HEK293T (cell line): ENCODE results near the gene SLFN11.

ENCODE experiments used
- CTCF ChIA-PET: fragments of 350-600 bp; formaldehyde crosslinking; extraction: SDS; loops from one replicate; lab custom pipeline; 2021; ENCODE audit warnings: antibody characterized with exemption, inconsistent platforms; lab: Yijun Ruan, JAX
- POLR2A ChIA-PET: fragments of 350-600 bp; formaldehyde crosslinking; extraction: SDS; loops from one replicate; lab custom pipeline; 2020; ENCODE audit warnings: antibody characterized with exemption, inconsistent platforms; lab: Yijun Ruan, JAX
- DNase-seq: peaks from one replicate; pipeline ENCODE4 v3.0.0; 2012; ENCODE audit warnings: mixed read lengths; ENCODE audit errors: extremely low spot score
- ARNT ChIP-seq: fragments of 450-650 bp; IDR thresholded peaks from 2 replicates; pipeline ENCODE4 v1.6.1; 2017; ENCODE audit warnings: mild to moderate bottlenecking
- BHLHE40 ChIP-seq: fragments of 450-650 bp; IDR thresholded peaks from 2 replicates; pipeline ENCODE4 v1.6.1; 2016; ENCODE audit warnings: mild to moderate bottlenecking, moderate library complexity, borderline replicate concordance
- CTBP1 ChIP-seq: fragments of 450-650 bp; IDR thresholded peaks from 2 replicates; pipeline ENCODE4 v1.6.1; 2016; ENCODE audit warnings: borderline replicate concordance
- ELF4 ChIP-seq: fragments of 450-650 bp; IDR thresholded peaks from 2 replicates; pipeline ENCODE4 v1.6.1; 2017; ENCODE audit warnings: antibody characterized with exemption
- FOXA1 ChIP-seq: fragments of 450-650 bp; IDR thresholded peaks from 2 replicates; pipeline ENCODE4 v1.6.1; 2016; ENCODE audit warnings: mild to moderate bottlenecking
- FOXK2 ChIP-seq: fragments of 450-650 bp; IDR thresholded peaks from 2 replicates; pipeline ENCODE4 v1.6.1; 2016; ENCODE audit warnings: mild to moderate bottlenecking
- FOXM1 ChIP-seq: fragments of 450-650 bp; IDR thresholded peaks from 2 replicates; pipeline ENCODE4 v1.6.1; 2017; ENCODE audit warnings: mild to moderate bottlenecking, borderline replicate concordance
- HDGF ChIP-seq: fragments of 450-650 bp; IDR thresholded peaks from 2 replicates; pipeline ENCODE4 v1.6.1; 2017; ENCODE audit warnings: antibody characterized with exemption, borderline replicate concordance
- L3MBTL2 ChIP-seq: fragments of 450-650 bp; conservative IDR thresholded peaks from 2 replicates; pipeline ENCODE4 v1.6.1; 2016; ENCODE audit warnings: mild to moderate bottlenecking
- LEF1 ChIP-seq: fragments of 450-650 bp; IDR thresholded peaks from 2 replicates; pipeline ENCODE4 v1.6.1; 2017; ENCODE audit warnings: mild to moderate bottlenecking, borderline replicate concordance
- NFRKB ChIP-seq: fragments of 450-650 bp; IDR thresholded peaks from 2 replicates; pipeline ENCODE4 v1.6.1; 2016; ENCODE audit warnings: mild to moderate bottlenecking, moderate library complexity
- SP1 ChIP-seq: fragments of 450-650 bp; IDR thresholded peaks from 2 replicates; pipeline ENCODE4 v1.6.1; 2017
- SUZ12 ChIP-seq: fragments of 450-650 bp; IDR thresholded peaks from 2 replicates; pipeline ENCODE4 v1.6.1; 2016; ENCODE audit warnings: mild to moderate bottlenecking
- TARDBP ChIP-seq: fragments of 450-650 bp; IDR thresholded peaks from 2 replicates; pipeline ENCODE4 v1.6.1; 2016
- ZNF384 ChIP-seq: fragments of 450-650 bp; IDR thresholded peaks from 2 replicates; pipeline ENCODE4 v1.6.1; 2016
- TF ChIP-seq, protein P1 (sequence below): fragments of 450-650 bp; IDR thresholded peaks from 2 replicates; pipeline ENCODE4 v1.6.1; 2016

The SLFN11 gene

DNA sequence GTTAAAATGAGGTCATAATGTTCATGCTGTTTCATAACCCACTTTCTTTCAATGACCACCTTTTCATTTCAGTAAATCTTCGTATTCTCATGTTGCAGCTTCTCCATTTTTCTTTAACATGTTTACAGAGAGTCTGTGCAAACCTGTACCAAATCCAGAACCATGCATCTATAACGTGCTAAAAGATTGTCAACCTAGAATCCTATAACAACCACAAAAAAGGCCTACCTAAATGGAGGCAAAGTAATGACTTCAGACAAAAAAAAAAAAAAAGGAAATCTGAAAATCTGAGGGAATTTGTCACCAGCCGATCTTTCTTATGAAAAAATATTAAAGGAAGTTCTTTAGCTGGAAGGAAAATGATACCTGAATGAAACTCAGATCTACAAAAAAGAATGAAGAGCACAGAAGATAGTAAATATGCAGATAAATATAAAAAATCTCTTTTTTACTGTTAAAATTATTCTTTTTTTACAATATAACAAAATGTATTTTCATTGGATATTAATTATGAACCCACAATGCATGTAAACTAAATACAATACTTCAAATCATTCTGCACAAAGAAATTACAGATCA, 1.4 kb upstream of the SLFN11 start:
- POLR2A ChIA-PET, result interaction anchor here (1.6 to 1.7 kb wide), 2 partner anchors 137 to 233 kb away, joined by 5 read pairs; partner anchors contain the start of gene NLE1
- TF ChIP-seq NFRKB (no peak), BHLHE40 (no peak), HDGF (no peak), LEF1 (no peak), TARDBP (no peak), SP1 (no peak), CTBP1 (no peak), L3MBTL2 (no peak), SUZ12 (no peak), ELF4 (no peak), FOXK2 (no peak), FOXA1 (no peak), ZNF384 (no peak), FOXM1 (no peak), ARNT (no peak)
- TF ChIP-seq, protein P1, sequence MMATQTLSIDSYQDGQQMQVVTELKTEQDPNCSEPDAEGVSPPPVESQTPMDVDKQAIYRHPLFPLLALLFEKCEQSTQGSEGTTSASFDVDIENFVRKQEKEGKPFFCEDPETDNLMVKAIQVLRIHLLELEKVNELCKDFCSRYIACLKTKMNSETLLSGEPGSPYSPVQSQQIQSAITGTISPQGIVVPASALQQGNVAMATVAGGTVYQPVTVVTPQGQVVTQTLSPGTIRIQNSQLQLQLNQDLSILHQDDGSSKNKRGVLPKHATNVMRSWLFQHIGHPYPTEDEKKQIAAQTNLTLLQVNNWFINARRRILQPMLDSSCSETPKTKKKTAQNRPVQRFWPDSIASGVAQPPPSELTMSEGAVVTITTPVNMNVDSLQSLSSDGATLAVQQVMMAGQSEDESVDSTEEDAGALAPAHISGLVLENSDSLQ, result no peak
- CTCF ChIA-PET, result interaction anchor here (0.6 kb wide), 1 partner anchor 161 kb away, joined by 4 read pairs; no protein-coding TSS in a partner anchor
- no peak for DNase-seq

DNA sequence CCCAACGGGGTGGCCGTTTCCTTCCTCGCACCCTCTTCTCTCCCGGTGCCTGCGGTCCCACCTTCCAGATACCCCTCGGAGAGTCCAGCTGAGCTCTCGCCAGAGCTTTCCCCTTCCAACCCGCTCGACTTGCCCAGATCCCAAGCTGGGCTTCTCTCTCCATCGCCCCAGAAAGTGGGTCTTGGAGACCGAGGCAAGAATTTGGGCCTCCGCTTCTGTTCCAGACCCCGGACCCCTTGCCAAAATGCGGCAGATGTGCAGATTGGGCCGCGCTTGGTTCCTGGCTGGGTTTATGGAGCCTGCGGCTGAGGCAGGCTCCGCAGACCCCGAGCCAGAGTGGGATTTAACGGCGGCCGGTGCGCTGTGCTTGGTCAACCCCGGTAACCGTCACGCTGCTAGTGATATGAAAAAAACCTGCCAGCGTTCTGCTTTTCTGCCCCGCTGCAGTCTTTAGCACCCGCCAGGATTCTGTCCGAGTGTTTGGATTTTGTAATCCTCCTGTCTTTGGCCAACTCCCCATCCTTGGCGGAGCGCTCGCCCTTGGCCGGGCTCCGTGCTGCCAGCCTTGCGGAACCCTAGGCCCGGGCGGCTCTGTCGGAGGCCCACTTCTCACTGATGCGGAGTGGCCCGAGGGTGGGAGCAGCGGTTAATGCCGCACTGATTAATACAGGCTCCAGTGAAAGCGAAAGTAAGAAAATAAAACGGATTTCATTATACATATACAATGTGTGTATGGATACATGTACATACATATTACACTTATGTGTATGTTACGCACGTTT, 754 bp upstream of the SLFN11 start:
- no peak for TF ChIP-seq LEF1
- no peak for TF ChIP-seq FOXK2
- no peak for TF ChIP-seq L3MBTL2
- TF ChIP-seq SUZ12, result no peak
- TF ChIP-seq, protein P1, result no peak
- TF ChIP-seq CTBP1, result no peak
- TF ChIP-seq TARDBP, result no peak
- TF ChIP-seq BHLHE40, result no peak
- no peak for TF ChIP-seq ZNF384
- no peak for TF ChIP-seq NFRKB
- TF ChIP-seq FOXA1, result no peak
- TF ChIP-seq SP1, result no peak
- TF ChIP-seq HDGF, result no peak
- TF ChIP-seq FOXM1, result no peak
- TF ChIP-seq ARNT, result no peak
- TF ChIP-seq ELF4, result no peak
- ChIA-PET POLR2A (interaction anchor here (0.5 to 2.7 kb wide), 36 partner anchors 8 to 528 kb away, joined by 3 to 20 read pairs (median 4); partner anchors contain the start of genes AP2B1, LIG3, NLE1 and PEX12), CTCF (no interaction called here)
- DNase-seq, result no peak

DNA sequence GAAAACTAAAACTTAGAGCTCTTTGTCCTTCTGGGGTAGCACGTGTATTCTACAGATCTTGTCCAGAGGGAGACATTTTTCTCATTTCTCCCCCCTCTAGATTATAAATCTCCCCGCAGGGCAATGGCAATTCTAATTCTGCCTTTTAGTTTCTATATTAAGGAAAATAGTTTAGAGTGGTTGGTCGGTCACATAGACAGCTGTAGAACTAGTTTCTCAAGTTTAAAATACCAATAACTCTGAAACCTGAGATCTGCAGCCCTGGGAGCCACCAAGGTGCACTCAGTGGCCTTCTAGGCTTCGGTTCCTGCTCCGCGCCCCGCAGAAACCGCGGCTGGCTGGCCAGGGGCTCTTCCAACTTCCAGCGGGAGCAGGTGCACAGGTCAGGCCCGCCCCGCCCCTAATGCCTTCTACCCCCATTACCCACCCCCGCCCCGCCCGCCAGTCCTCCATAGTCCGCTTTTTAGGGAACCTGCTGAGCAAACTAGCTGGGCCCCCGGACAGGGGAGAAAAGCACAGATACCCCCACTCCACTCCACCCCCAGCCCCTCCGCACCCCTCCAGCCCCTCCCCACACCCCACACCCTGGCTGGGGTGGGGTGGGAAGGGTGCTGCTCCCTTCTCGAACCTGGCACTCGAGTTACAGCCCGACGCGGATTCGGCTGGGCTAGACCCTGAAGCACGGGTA, 431 bp downstream of the SLFN11 start:
- no peak for TF ChIP-seq SP1
- TF ChIP-seq FOXA1, result no peak
- no peak for TF ChIP-seq FOXK2
- TF ChIP-seq HDGF, result no peak
- TF ChIP-seq BHLHE40, result no peak
- TF ChIP-seq NFRKB, result no peak
- ChIA-PET POLR2A (interaction anchor here (0.6 to 2.7 kb wide), 37 partner anchors 8 to 1162 kb away, joined by 3 to 20 read pairs (median 4); partner anchors contain the start of genes AP2B1, LIG3, NLE1 and PEX12), CTCF (interaction anchor here (0.7 kb wide), 1 partner anchor 92 kb away, joined by 3 read pairs; no protein-coding TSS in a partner anchor)
- DNase-seq, result no peak

DNA sequence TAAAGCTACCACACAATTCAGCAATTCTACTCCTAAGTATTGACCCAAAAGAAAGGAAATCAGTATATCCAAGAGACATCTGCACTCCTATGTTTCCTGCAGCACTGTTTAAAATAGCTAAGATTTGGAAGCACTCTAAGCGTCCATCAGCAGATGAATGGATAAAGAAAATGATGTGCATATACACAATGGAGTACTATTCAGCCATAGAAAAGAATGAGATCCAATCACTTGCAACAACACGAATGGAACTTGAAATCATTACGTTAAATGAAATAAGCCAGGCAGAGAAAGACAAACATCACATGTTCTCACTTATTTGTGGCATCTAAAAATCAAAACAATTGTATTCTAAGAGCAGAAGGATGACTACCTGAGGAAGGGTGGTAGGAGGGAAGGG, 1.5 kb downstream of the SLFN11 start:
- TF ChIP-seq, protein P1, result no peak
- TF ChIP-seq CTBP1 (no peak), FOXA1 (no peak), BHLHE40 (no peak), TARDBP (no peak), SP1 (no peak), SUZ12 (no peak)
- CTCF ChIA-PET, result no interaction called here
- DNase-seq, result no peak
- POLR2A ChIA-PET, result interaction anchor here (2.0 to 2.7 kb wide), 2 partner anchors 10 to 217 kb away, joined by 7 to 20 read pairs; no protein-coding TSS in a partner anchor

DNA sequence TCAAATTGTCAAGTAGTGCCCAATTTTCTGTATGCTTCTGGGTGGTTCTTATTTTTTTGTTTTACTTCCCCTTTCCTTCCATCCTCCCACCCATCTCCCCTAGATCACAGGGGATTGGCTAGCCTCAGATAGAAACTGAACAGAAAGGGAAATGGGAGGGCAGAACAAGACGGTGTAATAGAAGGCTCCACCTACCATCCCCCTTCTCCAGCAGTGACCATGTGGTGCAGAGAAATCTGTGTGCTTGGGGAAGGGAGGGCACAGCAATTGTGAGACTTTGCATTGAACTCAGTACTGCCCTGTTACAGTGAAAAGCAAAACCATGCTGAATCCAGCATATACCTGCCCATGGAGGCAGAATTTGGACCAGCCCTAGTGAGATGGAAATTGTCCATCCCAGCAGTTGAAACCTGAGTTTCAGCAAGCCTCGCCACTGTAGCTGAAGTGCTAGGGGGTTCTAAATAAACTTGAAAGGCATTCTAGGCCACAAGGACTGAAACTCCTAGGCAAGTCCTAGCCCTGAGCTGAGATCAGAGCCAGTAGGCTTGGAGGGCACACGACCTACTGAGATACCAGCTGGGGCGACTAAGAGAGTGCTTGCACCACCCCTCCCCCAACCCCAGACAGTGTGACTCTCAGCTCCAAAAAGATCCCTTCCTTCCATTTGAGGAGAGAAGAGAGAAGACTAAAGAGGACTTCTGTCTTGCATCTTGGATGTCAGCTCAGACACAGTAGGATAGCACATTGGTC, 5.2 kb downstream of the SLFN11 start:
- DNase-seq, result no peak
- no peak for TF ChIP-seq CTBP1
- TF ChIP-seq HDGF, result no peak
- TF ChIP-seq, protein P1, result no peak
- no peak for TF ChIP-seq L3MBTL2
- no peak for TF ChIP-seq NFRKB
- CTCF ChIA-PET, result no interaction called here
- POLR2A ChIA-PET, result no interaction called here
